Esophagus (tissue), 2 donors: ENCODE measurements around the gene SLPI. TPM values are rescaled to one million over a fixed set of nuclear protein-coding genes. Genes with fewer than 3 reads are reported as not detected.

ENCODE experiments used
- H3K27ac ChIP-seq, 2 donors: one replicate each; pipeline ENCODE4 v1.5.1; 2013; ENCODE audit warnings: low read depth in 2 of 2, mild to moderate bottlenecking in 2 of 2, inconsistent platforms in 1 of 2, low read length in 1 of 2, moderate library complexity in 1 of 2
- H3K27me3 ChIP-seq, 2 donors: one replicate each; pipeline ENCODE4 v1.6.1; 2013; ENCODE audit warnings: low read length in 2 of 2, control low read depth in 1 of 2, mild to moderate bottlenecking in 1 of 2; ENCODE audit not compliant: insufficient read depth in 2 of 2, control insufficient read depth in 1 of 2
- H3K36me3 ChIP-seq, 2 donors: one replicate each; pipeline ENCODE4 v1.6.1; 2013; ENCODE audit warnings: low read length in 1 of 2; ENCODE audit not compliant: control insufficient read depth in 2 of 2, insufficient read depth in 2 of 2
- H3K4me1 ChIP-seq, 2 donors: one replicate each; pipeline ENCODE4 v1.6.1; 2013; ENCODE audit warnings: low read length in 1 of 2; ENCODE audit not compliant: control insufficient read depth in 2 of 2, insufficient read depth in 2 of 2
- H3K4me3 ChIP-seq, 2 donors: one replicate each; pipeline ENCODE4 v1.5.1; 2013; ENCODE audit warnings: low read length in 2 of 2, mild to moderate bottlenecking in 2 of 2, low read depth in 1 of 2, moderate library complexity in 1 of 2
- H3K9me3 ChIP-seq, 2 donors: one replicate each; pipeline ENCODE4 v1.6.1; 2013; ENCODE audit warnings: mild to moderate bottlenecking in 2 of 2, low read depth in 1 of 2, low read length in 1 of 2, moderate library complexity in 1 of 2; ENCODE audit not compliant: control insufficient read depth in 2 of 2, insufficient read depth in 1 of 2
- WGBS, 2 donors: extraction: QIAGEN DNeasy Blood & Tissue Kit; methylation state at CpG; one replicate each; pipeline ENCODE4 v1.1.7; 2013; 5-methylcytosine and 5-hydroxymethylcytosine counted together
- polyA plus RNA-seq, 2 donors: library from polyadenylated mRNA; stranded (reverse); fragments of 200-250 nt; gene quantifications; one replicate each; pipeline ENCODE4 v1.2.3, GENCODE V29; 2013
- donor health status: healthy with polysubstance abuse.
- donor health status: Bipolar disorder and iron deficiency.

Gene SLPI
- polyA plus RNA-seq, 2 donors = 1,481 to 1,882 TPM

DNA sequence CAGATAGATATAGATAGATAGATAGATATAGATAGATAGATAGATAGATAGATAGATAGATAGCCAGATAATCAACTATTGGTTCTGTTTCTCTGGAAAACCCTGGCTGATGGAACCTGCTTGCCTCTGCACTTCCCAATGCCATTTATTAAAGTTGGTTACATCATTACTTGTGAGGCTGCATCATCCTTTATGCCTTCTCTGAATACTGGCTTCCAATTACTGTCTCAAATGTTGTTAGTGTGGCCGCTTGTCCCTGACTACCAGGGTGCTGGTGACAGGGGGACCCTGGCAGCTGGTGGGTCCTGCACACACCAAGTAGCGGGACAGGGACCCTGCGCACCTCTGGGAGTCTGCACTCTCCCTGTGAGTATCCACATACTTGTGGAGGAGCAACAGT lies 3.9 kb upstream of the SLPI start:
- no peaks in the 10 kb centered on the region for H3K27me3 ChIP-seq
- no peaks in the 10 kb centered on the region for H3K9me3 ChIP-seq
- no peak overlapping the region for H3K27ac ChIP-seq
- WGBS, 2 donors = 92% methylated on average over 3 of the region's 3 CpGs
- H3K4me1 ChIP-seq = peaks cover 0 to 8% of the 10 kb centered on the region in 2 donors
- no peaks in the 10 kb centered on the region for H3K36me3 ChIP-seq
- no peak overlapping the region for H3K4me3 ChIP-seq

DNA sequence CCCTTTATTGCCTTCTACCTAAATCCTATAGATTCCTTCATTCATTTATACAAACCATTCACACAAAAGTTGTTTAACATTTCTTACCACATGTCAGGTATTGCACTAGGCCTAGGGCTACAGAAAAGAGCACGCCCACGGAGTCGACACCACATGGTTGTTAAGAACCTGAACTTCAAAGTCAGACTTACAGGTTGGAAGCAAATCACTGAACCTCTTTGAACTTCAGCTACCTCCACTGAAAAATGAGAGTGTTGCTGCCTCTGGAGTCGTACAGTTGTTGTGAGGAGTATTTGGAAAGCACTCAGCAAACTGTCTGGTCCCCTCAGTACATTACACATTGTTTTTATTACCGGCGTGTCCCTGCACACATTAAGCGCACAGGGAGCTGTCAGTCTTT lies 3.3 kb upstream of the SLPI start:
- 56 to 73% methylated on average over 7 of the region's 7 CpGs for WGBS, 2 donors
- peaks cover 0 to 12% of the 10 kb centered on the region in 2 donors for H3K4me1 ChIP-seq

DNA sequence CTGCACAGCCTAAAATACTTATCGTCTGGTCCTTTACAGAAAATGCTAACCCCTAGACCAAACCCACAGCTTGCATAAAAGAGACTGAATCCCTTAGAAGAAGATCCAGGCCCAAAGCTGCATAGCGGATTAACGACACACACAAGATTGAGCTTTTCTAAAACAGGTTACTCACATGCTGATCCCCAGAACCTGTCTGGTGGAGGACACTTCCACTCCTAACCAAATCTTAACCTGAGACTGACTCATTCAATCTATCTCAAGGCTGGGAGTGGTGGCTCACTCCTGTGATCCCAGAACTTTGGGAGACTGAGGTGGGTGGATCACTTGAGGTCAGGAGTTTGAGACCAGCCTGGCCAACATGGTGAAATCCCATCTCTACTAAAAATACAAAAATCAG lies 2.8 kb upstream of the SLPI start:
- Histone ChIP-seq H3K27ac (no peak overlapping the region), H3K36me3 (peaks cover 0 to 3% of the 10 kb centered on the region in 2 donors), H3K4me1 (peaks cover 0 to 15% of the 10 kb centered on the region in 2 donors), H3K4me3 (no peak overlapping the region), H3K27me3 (no peaks in the 10 kb centered on the region), H3K9me3 (no peaks in the 10 kb centered on the region)
- 52 to 64% methylated on average over 3 of the region's 3 CpGs for WGBS, 2 donors

More for the DNA sequence above, 3.3 kb upstream of the SLPI start:
- H3K27ac ChIP-seq = no peak overlapping the region
- H3K4me3 ChIP-seq = no peak overlapping the region
- no peaks in the 10 kb centered on the region for H3K9me3 ChIP-seq
- H3K36me3 ChIP-seq = peaks cover 0 to 2% of the 10 kb centered on the region in 2 donors
- no peaks in the 10 kb centered on the region for H3K27me3 ChIP-seq

DNA sequence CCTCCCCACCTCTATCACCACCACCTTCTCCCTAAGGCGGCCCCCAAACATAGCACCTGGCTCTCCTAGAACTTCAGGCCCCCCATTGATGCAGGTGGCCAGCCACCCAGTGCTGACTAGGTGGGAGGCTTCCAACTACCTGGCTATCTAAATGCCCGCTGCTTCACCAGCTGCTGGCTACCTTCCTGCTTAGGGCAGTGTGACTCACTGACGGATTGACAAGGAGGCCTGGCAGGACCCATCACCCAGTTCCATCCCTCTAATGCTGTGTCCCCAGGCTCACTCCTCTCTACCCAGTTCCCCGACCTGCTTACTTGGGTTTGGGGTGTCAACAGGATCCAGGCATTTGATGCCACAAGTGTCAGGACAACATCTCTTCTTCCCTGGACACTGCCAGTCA lies 1.1 kb downstream of the SLPI start:
- H3K4me1 ChIP-seq = peaks cover 0 to 16% of the 10 kb centered on the region in 2 donors
- peak overlapping the region; percentile 84 to 97 for H3K27ac ChIP-seq
- no peaks in the 10 kb centered on the region for H3K9me3 ChIP-seq
- peaks cover 0 to 3% of the 10 kb centered on the region in 2 donors for H3K36me3 ChIP-seq
- H3K27me3 ChIP-seq = no peaks in the 10 kb centered on the region
- H3K4me3 ChIP-seq = peak overlapping the region; percentile 36 to 64
- 70 to 79% methylated on average over 4 of the region's 4 CpGs for WGBS, 2 donors

DNA sequence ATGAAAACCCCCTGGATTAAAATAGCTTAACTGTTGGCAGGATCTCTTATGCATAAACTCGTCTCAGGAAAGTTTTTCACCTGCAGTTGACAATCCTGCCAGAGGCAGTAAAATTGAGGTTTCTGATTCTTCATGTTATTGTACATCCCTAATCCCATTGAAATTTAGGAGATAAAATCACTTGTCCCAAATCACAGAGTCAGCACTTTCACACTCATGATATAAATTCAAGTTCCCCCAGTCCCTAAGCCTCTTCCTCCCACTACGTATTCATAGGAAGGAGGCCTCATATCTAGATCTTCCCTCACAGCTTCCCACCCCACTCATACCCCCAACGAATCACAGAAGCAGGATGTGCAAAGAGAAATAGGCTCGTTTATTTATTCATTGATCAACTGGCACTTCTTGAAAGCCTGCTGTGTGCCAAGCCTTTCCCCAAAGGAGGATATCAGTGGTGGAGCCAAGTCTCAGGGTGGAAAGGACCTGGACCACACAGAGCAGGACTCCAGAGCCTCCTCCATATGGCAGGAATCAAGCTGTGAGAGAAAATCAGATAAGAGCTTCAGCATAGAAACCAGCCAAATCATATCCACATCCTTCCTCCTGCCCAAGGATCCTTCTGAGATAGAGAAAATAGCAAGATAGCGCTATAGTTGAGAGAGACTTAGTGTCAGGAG lies 2.3 kb downstream of the SLPI start:
- Histone ChIP-seq H3K4me1 (peaks cover 0 to 16% of the 10 kb centered on the region in 2 donors), H3K4me3 (peak overlapping the region in 1 of 2 donors; percentile 64), H3K27ac (no peak overlapping the region), H3K36me3 (peaks cover 0 to 3% of the 10 kb centered on the region in 2 donors), H3K9me3 (no peaks in the 10 kb centered on the region), H3K27me3 (no peaks in the 10 kb centered on the region)
- 31 to 43% methylated on average over 5 of the region's 5 CpGs for WGBS, 2 donors

DNA sequence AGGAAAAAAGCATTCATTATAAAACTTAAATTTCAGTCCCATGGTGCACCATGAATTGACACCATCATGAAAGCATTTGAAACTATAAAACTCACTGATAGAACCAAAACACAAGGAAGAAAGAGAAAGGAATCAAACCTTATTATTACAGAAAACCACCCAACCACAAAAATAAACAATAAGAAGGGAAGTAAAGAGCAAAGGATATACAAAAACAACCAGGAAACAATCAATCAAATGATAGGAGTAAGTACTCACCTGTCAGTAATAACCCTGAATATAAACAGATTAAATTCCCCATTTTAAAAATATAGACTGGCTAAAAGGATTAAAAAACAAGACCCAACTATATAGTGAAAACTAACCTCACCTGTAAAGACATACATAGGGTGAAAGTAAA lies 5.8 kb downstream of the SLPI start:
- no peak overlapping the region for H3K27ac ChIP-seq
- no peaks in the 10 kb centered on the region for H3K27me3 ChIP-seq
- H3K9me3 ChIP-seq = no peaks in the 10 kb centered on the region
- peaks cover 0 to 3% of the 10 kb centered on the region in 2 donors for H3K36me3 ChIP-seq
- H3K4me3 ChIP-seq = no peak overlapping the region
- peaks cover 0 to 10% of the 10 kb centered on the region in 2 donors for H3K4me1 ChIP-seq

DNA sequence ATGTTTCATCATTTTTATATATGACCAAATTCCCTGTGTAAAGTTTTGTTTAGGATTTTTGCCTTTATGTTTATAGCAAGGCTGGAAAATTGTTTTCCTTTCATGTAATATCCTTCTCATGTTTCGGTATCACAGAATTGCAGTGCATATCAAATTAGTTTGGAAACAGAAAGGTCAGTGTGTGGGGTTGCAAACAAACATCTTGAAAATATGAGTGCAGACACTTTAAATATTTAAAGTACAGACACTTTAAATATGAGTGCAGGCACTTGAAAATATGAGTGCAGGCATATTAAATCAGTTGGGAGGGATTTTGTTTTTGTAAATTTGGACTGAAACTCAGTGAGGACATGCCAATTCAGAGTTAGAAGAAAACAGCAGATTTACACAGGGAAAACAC lies 6.5 kb downstream of the SLPI start:
- Histone ChIP-seq H3K27me3 (no peaks in the 10 kb centered on the region), H3K4me1 (peaks cover 0 to 6% of the 10 kb centered on the region in 2 donors), H3K4me3 (no peak overlapping the region), H3K36me3 (peaks cover 0 to 2% of the 10 kb centered on the region in 2 donors), H3K9me3 (no peaks in the 10 kb centered on the region), H3K27ac (no peak overlapping the region)
- WGBS, 2 donors = 65 to 68% methylated on average over 1 of the region's 1 CpG

DNA sequence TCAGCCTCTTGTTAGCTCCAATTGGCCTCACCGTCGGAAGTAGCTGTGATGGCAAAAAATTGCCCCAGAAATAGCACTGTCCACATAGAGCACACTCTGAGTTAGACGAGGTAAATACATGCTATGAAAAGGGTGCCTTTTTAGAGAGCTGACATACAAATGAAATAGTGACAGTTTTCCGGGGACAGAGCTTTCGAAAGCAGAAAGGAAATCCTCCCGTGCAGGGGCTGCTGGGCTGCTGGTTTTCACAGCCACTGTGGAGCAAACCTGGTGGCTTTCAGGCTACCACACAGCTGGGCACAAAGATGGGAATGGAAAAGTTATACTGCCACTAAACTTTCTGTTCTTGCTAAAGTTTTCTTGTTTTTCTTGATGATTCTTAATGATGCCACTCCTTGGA lies 8.3 kb downstream of the SLPI start:
- Histone ChIP-seq H3K36me3 (no peaks in the 10 kb centered on the region), H3K9me3 (no peaks in the 10 kb centered on the region), H3K4me3 (no peak overlapping the region), H3K27ac (no peak overlapping the region), H3K4me1 (no peaks in the 10 kb centered on the region), H3K27me3 (no peaks in the 10 kb centered on the region)
- 53 to 62% methylated on average over 6 of the region's 6 CpGs for WGBS, 2 donors

DNA sequence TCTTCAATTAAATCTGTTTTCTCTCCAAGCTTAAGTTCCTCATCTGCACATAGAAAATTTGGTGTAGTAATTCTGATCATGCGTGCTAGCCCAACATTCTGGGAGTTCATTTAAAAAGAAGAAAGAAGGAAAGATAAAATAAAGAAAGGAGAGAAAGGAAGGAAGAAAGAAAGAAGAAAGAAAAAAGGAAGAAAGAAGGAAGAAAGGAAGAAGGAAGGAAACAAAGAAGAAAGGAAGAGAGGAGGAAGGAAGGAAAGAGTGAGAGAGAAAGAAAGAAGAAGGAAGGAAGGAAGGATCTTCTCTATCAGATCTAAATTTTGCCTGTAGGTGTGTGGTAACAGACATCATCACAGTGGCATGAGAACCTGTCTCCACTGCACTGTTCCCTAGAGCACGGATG lies 16.2 kb downstream of the SLPI start:
- Histone ChIP-seq H3K4me3 (no peak overlapping the region), H3K4me1 (no peaks in the 10 kb centered on the region), H3K27me3 (no peaks in the 10 kb centered on the region), H3K9me3 (peaks cover 0 to 9% of the 10 kb centered on the region in 2 donors), H3K27ac (no peak overlapping the region), H3K36me3 (no peaks in the 10 kb centered on the region)
- 90% methylated on average over 2 of the region's 2 CpGs for WGBS, 2 donors

DNA sequence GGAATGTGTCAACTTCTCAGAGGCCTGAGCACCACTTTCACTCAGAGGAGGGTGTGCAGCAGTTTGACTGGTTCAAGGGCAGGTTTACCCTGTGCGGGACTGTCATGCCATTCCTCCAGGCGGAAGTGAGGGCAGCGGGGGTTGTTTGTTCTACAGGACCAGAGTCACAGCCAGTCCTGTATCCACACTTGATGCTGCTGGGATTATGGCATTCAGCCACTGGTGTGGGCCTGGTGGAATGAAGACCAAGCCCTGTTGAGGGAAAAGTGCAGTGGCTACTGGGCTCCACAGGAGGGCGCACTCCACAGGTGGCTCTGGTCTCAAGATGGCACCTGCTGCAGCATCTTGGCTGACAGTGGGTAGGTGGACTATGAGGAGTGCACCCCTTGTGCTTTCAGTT lies 18.4 kb downstream of the SLPI start:
- no peaks in the 10 kb centered on the region for H3K4me1 ChIP-seq
- H3K9me3 ChIP-seq = peaks cover 0 to 9% of the 10 kb centered on the region in 2 donors
- 63 to 65% methylated on average over 4 of the region's 4 CpGs for WGBS, 2 donors
- H3K36me3 ChIP-seq = no peaks in the 10 kb centered on the region
- no peaks in the 10 kb centered on the region for H3K27me3 ChIP-seq
- H3K27ac ChIP-seq = no peak overlapping the region
- H3K4me3 ChIP-seq = no peak overlapping the region
